NCI-H128 (cell line): Measurements from ENCODE around the gene ST8SIA2.

Experiments used
- DNase-seq: peaks from one replicate; lab custom pipeline; 2025; ENCODE audit not compliant: unreplicated experiment; lab: John Stamatoyannopoulos, UW

Gene ST8SIA2

GRCh38 chr15:92480361-92480760 lies 86.7 kb downstream of the ST8SIA2 start:
- no peak for DNase-seq

- no peak for DNase-seq
Observed at GRCh38 chr15:92485441-92485840, 91.8 kb downstream of the ST8SIA2 start.

GRCh38 chr15:92492551-92493115 lies 99.0 kb downstream of the ST8SIA2 start:
- DNase-seq: no peak

- no peak for DNase-seq
Observed at GRCh38 chr15:92494806-92495336, 101.2 kb downstream of the ST8SIA2 start.

GRCh38 chr15:92495446-92495845 lies 101.8 kb downstream of the ST8SIA2 start:
- no peak for DNase-seq

GRCh38 chr15:92499731-92500530 lies 106.2 kb downstream of the ST8SIA2 start:
- no peak for DNase-seq

GRCh38 chr15:92502336-92502735 lies 108.7 kb downstream of the ST8SIA2 start:
- DNase-seq: no peak

GRCh38 chr15:92502930-92503857 lies 109.5 kb downstream of the ST8SIA2 start:
- DNase-seq: no peak

- no peak for DNase-seq
Observed at GRCh38 chr15:92503889-92504288, 110.2 kb downstream of the ST8SIA2 start.

- DNase-seq: no peak
Observed at GRCh38 chr15:92505611-92506010, 111.9 kb downstream of the ST8SIA2 start.

GRCh38 chr15:92506506-92506905 lies 112.8 kb downstream of the ST8SIA2 start:
- DNase-seq: no peak

GRCh38 chr15:92510163-92510882 lies 116.6 kb downstream of the ST8SIA2 start:
- no peak for DNase-seq
